ENCODE results near the gene KRT16.
"Not testable (repeated sequence)": the region's sequence is repeated elsewhere in the genome, so short reads cannot be mapped to it uniquely, and the experiment has no call there.

KRT16 gene

DNA sequence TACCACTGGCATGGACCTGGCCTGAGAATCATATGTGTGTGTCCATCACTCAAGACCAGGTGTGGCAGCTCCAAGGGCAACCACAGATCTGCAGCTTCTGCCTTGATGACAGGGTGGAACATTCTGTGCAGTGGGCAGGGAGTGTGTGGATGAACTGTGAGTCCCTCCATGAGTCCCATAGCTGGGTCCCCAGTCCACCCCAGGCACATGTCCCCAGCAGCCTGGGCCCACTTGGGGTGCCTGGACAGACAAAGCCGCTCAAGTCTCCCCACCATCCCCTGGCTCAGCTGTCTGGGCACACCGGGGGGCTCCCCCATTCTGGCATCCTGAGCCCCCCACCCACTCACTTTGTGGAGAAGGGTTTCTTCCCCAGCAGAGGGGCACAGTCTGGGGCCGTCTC lies 4.6 kb upstream of the KRT16 start:
- Mint-ChIP-seq H3K9me3 (no peaks in the 10 kb centered on the region), H3K4me3 (no peak overlapping the region), H3K4me1 (ENCODE audit: low read depth) (no peaks in the 10 kb centered on the region), H3K36me3 (ENCODE audit: low read depth) (no peaks in the 10 kb centered on the region), H3K27me3 (ENCODE audit: low read depth) (no peaks in the 10 kb centered on the region), H3K27ac (no peak overlapping the region)

GRCh38 chr17:41616486-41616885 lies 3.9 kb upstream of the KRT16 start:
- H3K4me3 Mint-ChIP-seq; H3K4me1 Mint-ChIP-seq (ENCODE audit: low read depth); H3K27me3 Mint-ChIP-seq (ENCODE audit: low read depth); H3K27ac Mint-ChIP-seq; H3K36me3 Mint-ChIP-seq (ENCODE audit: low read depth); H3K9me3 Mint-ChIP-seq: not testable (repeated sequence)

GRCh38 chr17:41615454-41615853 lies 2.9 kb upstream of the KRT16 start:
- no peaks in the 10 kb centered on the region for H3K36me3 Mint-ChIP-seq (ENCODE audit: low read depth)
- no peaks in the 10 kb centered on the region for H3K9me3 Mint-ChIP-seq
- H3K27ac Mint-ChIP-seq = no peak overlapping the region
- no peaks in the 10 kb centered on the region for H3K27me3 Mint-ChIP-seq (ENCODE audit: low read depth)
- no peak overlapping the region for H3K4me3 Mint-ChIP-seq
- no peaks in the 10 kb centered on the region for H3K4me1 Mint-ChIP-seq (ENCODE audit: low read depth)

- not testable (repeated sequence) for H3K36me3 Mint-ChIP-seq (ENCODE audit: low read depth); H3K27ac Mint-ChIP-seq; H3K4me1 Mint-ChIP-seq (ENCODE audit: low read depth); H3K9me3 Mint-ChIP-seq; H3K4me3 Mint-ChIP-seq; H3K27me3 Mint-ChIP-seq (ENCODE audit: low read depth)
Observed at GRCh38 chr17:41614767-41615166, 2.2 kb upstream of the KRT16 start.

DNA sequence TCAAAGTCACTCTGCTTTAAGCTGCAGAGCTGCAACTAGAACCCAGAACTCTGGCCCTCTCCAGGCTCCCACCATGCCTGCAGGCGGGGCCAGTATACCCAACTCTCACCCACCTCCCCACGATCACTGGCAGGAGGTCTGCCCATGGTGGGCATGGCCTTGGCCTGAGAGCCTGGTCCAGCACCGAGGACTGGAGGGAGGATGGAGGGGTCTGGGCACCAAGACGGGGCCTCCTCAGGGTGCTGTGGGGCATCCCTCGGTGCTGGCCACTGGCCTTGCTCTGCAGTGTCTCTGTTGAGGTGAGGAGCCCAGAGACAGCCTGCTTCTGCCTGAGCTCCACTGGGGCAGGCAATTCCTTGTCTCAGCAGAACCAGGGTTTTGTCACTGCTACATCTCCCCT lies 1.5 kb upstream of the KRT16 start:
- H3K9me3 Mint-ChIP-seq = no peaks in the 10 kb centered on the region
- no peak overlapping the region for H3K27ac Mint-ChIP-seq
- no peaks in the 10 kb centered on the region for H3K36me3 Mint-ChIP-seq (ENCODE audit: low read depth)
- no peaks in the 10 kb centered on the region for H3K4me1 Mint-ChIP-seq (ENCODE audit: low read depth)
- H3K4me3 Mint-ChIP-seq = no peak overlapping the region
- peaks cover 6% of the 10 kb centered on the region for H3K27me3 Mint-ChIP-seq (ENCODE audit: low read depth)

- H3K27ac Mint-ChIP-seq = no peak overlapping the region
Observed at GRCh38 chr17:41613277-41614082, 913 bp upstream of the KRT16 start.

DNA sequence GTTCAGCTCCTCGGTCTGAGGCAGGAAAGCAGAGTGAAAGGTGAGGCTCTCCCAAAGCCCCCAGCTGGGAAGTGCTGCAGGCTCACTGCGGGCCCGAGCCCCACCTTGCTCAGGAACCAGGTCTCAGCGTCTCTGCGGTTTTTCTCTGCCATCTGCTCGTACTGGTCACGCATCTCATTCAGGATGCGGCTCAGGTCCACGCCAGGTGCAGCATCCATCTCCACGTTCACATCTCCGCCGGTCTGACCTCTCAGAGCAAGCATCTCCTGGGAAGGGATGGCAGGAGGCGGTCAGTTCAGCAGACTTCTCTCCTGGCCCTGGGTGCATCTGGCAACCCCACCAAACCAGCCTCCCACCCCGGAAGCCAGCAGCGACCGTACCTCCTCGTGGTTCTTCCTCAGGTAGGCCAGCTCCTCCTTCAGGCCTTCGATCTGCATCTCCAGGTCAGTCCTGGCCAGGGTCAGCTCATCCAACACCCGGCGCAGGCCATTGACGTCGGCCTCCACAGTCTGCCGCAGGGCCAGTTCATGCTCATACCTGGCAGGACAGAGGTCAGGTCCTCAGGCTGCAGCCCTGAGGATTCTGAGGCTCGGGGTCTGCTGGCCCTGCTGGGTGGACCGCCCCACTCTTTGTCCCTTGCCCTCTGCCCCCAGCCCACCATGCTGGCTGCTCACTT lies 1.5 kb downstream of the KRT16 start:
- no peaks in the 10 kb centered on the region for H3K4me1 Mint-ChIP-seq (ENCODE audit: low read depth)
- H3K9me3 Mint-ChIP-seq = peaks cover 14% of the 10 kb centered on the region
- peaks cover 4% of the 10 kb centered on the region for H3K36me3 Mint-ChIP-seq (ENCODE audit: low read depth)
- H3K27ac Mint-ChIP-seq = no peak overlapping the region
- no peak overlapping the region for H3K4me3 Mint-ChIP-seq
- peaks cover 10% of the 10 kb centered on the region for H3K27me3 Mint-ChIP-seq (ENCODE audit: low read depth)

More at GRCh38 chr17:41613277-41614082, 913 bp upstream of the KRT16 start:
- H3K27me3 Mint-ChIP-seq (ENCODE audit: low read depth) = peaks cover 6% of the 10 kb centered on the region
- no peak overlapping the region for H3K4me3 Mint-ChIP-seq
- no peaks in the 10 kb centered on the region for H3K4me1 Mint-ChIP-seq (ENCODE audit: low read depth)
- H3K36me3 Mint-ChIP-seq (ENCODE audit: low read depth) = no peaks in the 10 kb centered on the region
- no peaks in the 10 kb centered on the region for H3K9me3 Mint-ChIP-seq

DNA sequence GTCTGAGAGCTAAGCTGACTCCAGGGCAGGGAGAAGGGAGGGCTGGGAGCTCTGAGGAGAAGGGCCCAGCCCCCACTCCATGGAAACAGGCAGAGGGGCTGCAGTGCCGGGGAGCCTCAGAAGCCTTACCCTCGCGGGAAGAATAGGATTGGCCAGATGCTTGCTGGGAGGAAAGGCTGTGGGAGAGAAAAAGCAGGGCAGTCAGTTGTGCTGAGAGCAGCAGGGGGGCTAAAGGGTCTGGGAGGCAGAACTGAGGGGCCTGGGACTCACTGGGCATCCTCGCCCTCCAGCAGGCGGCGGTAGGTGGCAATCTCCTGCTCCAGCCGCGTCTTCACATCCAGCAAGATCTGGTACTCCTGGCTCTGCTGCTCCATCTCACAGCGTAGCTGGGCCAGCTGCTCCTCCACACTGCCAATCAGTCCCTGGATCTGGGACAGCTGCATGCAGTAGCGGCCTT lies 2.5 kb downstream of the KRT16 start:
- H3K36me3 Mint-ChIP-seq (ENCODE audit: low read depth); H3K27ac Mint-ChIP-seq; H3K4me3 Mint-ChIP-seq; H3K27me3 Mint-ChIP-seq (ENCODE audit: low read depth); H3K4me1 Mint-ChIP-seq (ENCODE audit: low read depth): not testable (repeated sequence)
- H3K9me3 Mint-ChIP-seq = peaks cover 14% of the 10 kb centered on the region

DNA sequence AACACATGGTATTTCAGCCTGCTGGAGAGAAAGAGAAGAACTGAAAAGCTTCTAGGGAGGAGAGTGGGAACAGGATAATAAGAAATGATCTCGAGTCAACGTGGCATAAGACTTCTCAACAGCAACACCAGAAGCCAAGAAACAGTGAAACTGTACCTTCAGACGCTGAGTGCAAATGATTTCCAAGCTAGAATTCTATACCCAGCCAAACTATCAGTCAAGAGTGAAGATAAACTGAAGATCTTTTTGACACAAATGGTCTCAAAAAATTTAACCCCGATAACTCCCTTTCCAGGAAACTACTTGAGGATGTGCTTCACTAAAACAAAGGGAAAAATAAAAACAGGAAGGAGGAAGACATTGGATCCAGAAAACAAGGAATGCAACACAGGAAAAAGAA lies 5.6 kb downstream of the KRT16 start:
- H3K9me3 Mint-ChIP-seq = peaks cover 14% of the 10 kb centered on the region
- not testable (repeated sequence) for H3K4me1 Mint-ChIP-seq (ENCODE audit: low read depth); H3K27ac Mint-ChIP-seq; H3K4me3 Mint-ChIP-seq; H3K36me3 Mint-ChIP-seq (ENCODE audit: low read depth)
- peaks cover 19% of the 10 kb centered on the region for H3K27me3 Mint-ChIP-seq (ENCODE audit: low read depth)

- H3K36me3 Mint-ChIP-seq (ENCODE audit: low read depth) = peaks cover 4% of the 10 kb centered on the region
- H3K27me3 Mint-ChIP-seq (ENCODE audit: low read depth) = peaks cover 13% of the 10 kb centered on the region
- no peak overlapping the region for H3K4me3 Mint-ChIP-seq
- H3K4me1 Mint-ChIP-seq (ENCODE audit: low read depth) = no peaks in the 10 kb centered on the region
- peaks cover 11% of the 10 kb centered on the region for H3K9me3 Mint-ChIP-seq
- no peak overlapping the region for H3K27ac Mint-ChIP-seq
Observed at GRCh38 chr17:41602524-41602923, 10.0 kb downstream of the KRT16 start.

DNA sequence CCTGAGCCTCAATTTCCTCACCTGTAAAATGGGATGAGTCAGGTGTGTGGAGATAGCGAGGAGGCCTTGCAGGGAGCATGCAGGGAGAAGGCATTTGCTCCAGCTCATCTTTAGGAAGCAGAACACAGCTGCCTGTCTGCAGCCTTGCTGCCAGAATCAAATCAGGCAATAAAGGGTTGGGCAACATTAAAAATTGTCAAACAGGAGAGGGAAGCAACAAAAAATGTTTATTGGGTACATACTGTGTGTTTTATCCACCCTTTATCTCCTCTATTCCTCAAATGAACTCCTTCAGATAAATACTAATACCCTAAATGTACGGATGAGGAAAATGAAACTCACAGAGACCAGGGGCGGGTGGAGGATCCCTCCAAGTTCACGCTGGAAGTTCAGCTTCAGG lies 12.2 kb downstream of the KRT16 start:
- Mint-ChIP-seq H3K36me3 (ENCODE audit: low read depth) (no peaks in the 10 kb centered on the region), H3K4me3 (no peak overlapping the region), H3K4me1 (ENCODE audit: low read depth) (no peaks in the 10 kb centered on the region), H3K9me3 (no peaks in the 10 kb centered on the region), H3K27ac (no peak overlapping the region), H3K27me3 (ENCODE audit: low read depth) (peaks cover 13% of the 10 kb centered on the region)

DNA sequence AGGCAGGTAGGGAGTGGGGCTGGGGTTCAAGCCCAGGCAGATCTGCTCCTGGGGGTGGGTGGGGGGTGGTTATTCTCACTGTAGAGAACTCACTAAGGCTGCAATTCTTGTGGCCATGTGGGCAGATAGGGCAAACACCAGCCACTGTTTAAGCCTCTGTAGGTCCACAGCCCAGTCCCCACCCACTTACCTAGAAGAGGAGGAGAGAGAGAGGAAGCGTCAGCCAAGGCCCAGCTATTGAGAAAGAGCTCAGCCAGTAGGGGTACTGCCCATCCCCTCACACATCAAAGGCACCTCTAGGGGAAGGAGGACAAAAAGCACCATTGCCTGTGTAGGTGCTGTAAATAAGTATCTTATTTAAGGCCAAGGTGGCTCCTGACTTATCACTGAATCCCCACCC lies 12.9 kb downstream of the KRT16 start:
- H3K9me3 Mint-ChIP-seq = no peaks in the 10 kb centered on the region
- peaks cover 13% of the 10 kb centered on the region for H3K27me3 Mint-ChIP-seq (ENCODE audit: low read depth)
- no peaks in the 10 kb centered on the region for H3K4me1 Mint-ChIP-seq (ENCODE audit: low read depth)
- no peaks in the 10 kb centered on the region for H3K36me3 Mint-ChIP-seq (ENCODE audit: low read depth)
- H3K27ac Mint-ChIP-seq = no peak overlapping the region
- H3K4me3 Mint-ChIP-seq = no peak overlapping the region

DNA sequence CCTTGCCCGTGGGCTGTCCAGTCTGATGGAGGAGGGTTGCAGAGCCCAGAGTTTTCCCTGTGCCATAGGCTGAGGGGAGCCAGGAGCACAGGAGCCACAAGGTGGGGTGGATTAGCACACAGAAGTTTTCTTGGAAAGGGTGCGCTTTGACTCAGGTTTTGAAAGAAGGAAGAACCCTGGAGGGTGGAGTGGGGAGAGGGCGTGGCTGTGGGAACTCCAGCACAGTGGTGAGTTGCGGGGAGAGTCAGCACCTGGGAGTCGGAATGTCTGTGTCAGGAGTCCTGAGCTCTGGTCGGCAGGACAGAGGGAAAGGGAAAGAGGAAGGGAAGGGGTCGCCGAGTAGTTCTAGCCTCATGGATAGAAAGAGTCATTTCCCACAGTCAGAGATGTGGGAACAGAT lies 17.0 kb downstream of the KRT16 start:
- Mint-ChIP-seq H3K27me3 (ENCODE audit: low read depth) (peaks cover 3% of the 10 kb centered on the region), H3K27ac (no peak overlapping the region), H3K36me3 (ENCODE audit: low read depth) (no peaks in the 10 kb centered on the region), H3K4me1 (ENCODE audit: low read depth) (no peaks in the 10 kb centered on the region), H3K4me3 (no peak overlapping the region), H3K9me3 (no peaks in the 10 kb centered on the region)

GRCh38 chr17:41594363-41594915 lies 18.1 kb downstream of the KRT16 start:
- Mint-ChIP-seq H3K27ac (no peak overlapping the region), H3K36me3 (ENCODE audit: low read depth) (no peaks in the 10 kb centered on the region), H3K9me3 (no peaks in the 10 kb centered on the region), H3K27me3 (ENCODE audit: low read depth) (peaks cover 3% of the 10 kb centered on the region), H3K4me1 (ENCODE audit: low read depth) (no peaks in the 10 kb centered on the region), H3K4me3 (no peak overlapping the region)

GRCh38 chr17:41593306-41593981 lies 19.1 kb downstream of the KRT16 start:
- Mint-ChIP-seq H3K27ac (no peak overlapping the region), H3K27me3 (ENCODE audit: low read depth) (peaks cover 3% of the 10 kb centered on the region), H3K4me1 (ENCODE audit: low read depth) (no peaks in the 10 kb centered on the region)

More at GRCh38 chr17:41593306-41593981, 19.1 kb downstream of the KRT16 start:
- Mint-ChIP-seq H3K9me3 (no peaks in the 10 kb centered on the region), H3K36me3 (ENCODE audit: low read depth) (no peaks in the 10 kb centered on the region), H3K4me3 (no peak overlapping the region)

All from T-helper 1 cell treated with Interleukin-12 subunit alpha and Interleukin-12 subunit beta and Interleukin-4 antibody, amounts not matched to agents 30 μg/mL and 1 μg/mL, for 36 hours (primary cell).